IPS-NIHi11 (cell line): ENCODE measurements around the gene JAGN1.
"Not testable (repeated sequence)": the region's sequence is repeated elsewhere in the genome, so short reads cannot be mapped to it uniquely, and the experiment has no call there.

Source experiments
- DNase-seq: peaks from one replicate; pipeline ENCODE4 v3.0.0; 2012; ENCODE audit warnings: mixed read lengths, low spot score

The JAGN1 gene

GRCh38 chr3:9918261-9919038, 28.0 kb downstream of the JAGN1 start:
- no peak for DNase-seq

- no peak for DNase-seq
Measured at GRCh38 chr3:9928158-9928557, 37.7 kb downstream of the JAGN1 start.

- DNase-seq: no peak
Measured at GRCh38 chr3:9930804-9931418, 40.5 kb downstream of the JAGN1 start.

DNA sequence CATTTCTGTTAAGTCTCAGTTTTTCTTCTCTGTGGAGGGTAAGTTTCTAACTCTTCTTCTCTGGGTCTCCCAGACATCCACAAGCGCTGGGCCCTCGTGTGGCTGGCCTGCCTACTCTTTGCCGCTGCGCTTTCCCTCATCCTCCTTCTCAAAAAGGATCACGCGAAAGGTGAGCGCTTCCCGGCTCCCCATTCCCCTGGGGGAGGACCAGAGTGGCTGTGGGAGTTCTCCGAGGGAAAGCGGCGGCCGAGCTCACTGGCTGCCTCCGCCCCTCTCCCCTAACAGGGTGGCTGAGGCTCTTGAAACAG, 42.1 kb downstream of the JAGN1 start:
- DNase-seq: no peak

GRCh38 chr3:9932843-9933560, 42.6 kb downstream of the JAGN1 start:
- peak; percentile 85 for DNase-seq

DNA sequence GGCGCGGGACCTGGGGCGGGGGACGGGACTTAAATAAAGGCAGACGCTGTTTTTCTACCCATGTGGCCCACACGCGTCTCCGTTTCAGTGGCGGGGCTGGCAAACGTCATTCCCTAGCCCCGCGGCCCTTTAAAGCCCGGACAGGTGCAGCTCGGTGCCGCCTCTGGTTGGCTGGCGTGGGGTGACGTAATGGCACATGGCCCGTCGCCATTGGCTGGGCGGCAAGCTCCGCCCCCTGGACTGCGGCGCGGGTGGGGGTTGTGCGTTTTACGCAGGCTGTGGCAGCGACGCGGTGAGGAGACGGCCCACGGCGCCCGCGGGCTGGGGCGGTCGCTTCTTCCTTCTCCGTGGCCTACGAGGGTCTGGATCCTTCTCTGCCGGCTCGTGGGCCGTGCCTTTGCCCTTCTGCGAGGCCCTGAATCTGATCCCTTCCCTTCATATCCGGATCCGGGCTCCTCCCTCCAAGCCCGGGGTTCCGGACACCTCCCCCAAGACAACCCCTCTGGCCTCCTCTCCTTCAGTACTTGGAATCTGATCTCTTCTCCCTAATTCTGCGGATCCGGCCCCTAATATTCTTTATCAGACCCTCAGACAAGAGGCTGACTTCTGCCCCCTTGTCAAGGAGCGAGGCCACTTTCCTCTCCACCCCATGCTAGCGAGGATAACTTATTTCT, 43.3 kb downstream of the JAGN1 start, which contains the start of gene CRELD1:
CRELD1 (plus strand) TSS at position 274 of the 674 bp plus-strand sequence. CDS start 605 bp downstream, outside the sequence.
- DNase-seq: peak; percentile 93

- DNase-seq: peak; percentile 23
Measured at GRCh38 chr3:9934235-9934621, 43.8 kb downstream of the JAGN1 start.

GRCh38 chr3:9934993-9935392, 44.6 kb downstream of the JAGN1 start:
- DNase-seq: no peak

DNA sequence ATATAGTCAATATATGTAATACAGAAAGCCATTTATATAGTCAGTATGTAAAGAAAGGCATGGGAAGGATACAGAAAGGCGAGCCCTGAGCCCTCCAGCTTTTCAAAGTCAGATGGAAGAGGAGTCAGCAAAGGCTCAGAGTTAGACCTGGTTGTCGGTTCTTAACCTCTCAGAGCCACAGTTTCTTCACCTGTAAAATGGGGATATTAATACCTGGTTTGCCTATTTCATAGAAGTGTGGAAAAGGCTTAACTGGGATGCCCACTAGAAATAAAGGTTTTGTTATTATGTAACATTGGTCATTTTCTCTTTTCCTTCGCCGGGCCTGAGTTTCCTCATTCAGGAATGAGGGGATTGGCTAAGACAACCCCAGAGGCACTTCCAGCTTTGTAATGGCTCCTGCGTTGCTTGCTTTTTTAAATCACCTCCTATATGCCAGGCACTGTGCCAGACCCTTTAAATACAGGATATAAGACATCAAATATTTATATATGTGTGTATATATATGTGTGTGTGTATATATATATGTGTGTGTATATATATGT, 45.6 kb downstream of the JAGN1 start:
- no peak for DNase-seq

DNA sequence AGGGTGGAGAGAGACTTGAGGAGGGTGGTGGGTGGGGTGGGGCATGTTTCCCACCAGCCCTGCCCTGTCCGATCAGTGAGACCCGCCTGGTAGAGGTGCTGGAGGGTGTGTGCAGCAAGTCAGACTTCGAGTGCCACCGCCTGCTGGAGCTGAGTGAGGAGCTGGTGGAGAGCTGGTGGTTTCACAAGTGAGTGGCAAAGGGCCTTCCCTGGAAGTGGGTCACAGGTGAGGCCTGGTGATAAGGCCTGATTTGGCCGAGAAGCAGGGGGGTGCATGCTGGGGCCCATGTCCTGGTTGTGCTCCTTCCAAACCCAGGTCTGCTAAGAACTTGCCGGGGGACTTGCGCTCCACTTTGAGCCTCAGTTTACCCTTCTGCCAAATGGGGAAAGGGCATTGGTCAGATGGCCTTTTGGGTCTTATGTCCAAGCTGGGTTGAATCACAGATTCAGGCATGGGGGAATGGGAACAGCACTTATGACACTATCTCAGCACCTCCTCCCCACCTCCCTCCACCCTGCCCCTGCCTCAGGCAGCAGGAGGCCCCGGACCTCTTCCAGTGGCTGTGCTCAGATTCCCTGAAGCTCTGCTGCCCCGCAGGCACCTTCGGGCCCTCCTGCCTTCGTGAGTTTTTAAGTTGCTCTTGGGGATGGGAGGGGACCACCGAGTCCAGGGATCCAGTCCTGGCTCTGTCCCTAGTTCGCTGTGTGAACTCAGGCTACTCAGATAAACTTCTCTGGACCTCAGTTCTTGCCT, 47.3 kb downstream of the JAGN1 start:
- DNase-seq: no peak

GRCh38 chr3:9938966-9939365, 48.6 kb downstream of the JAGN1 start:
- DNase-seq: no peak

GRCh38 chr3:9939906-9940305, 49.5 kb downstream of the JAGN1 start:
- not testable (repeated sequence) for DNase-seq

DNA sequence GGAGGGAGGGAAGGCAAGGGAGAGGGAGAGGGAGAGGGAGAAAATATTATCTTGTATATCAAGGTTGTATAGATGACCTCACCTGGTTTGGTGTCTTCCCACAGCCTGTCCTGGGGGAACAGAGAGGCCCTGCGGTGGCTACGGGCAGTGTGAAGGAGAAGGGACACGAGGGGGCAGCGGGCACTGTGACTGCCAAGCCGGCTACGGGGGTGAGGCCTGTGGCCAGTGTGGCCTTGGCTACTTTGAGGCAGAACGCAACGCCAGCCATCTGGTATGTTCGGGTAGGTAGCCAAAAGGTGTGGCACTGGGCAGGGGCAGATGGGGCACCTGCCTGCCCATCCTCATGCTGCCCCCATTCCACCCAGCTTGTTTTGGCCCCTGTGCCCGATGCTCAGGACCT, 50.3 kb downstream of the JAGN1 start:
- no peak for DNase-seq

GRCh38 chr3:9942164-9942563, 51.8 kb downstream of the JAGN1 start:
- DNase-seq: no peak

DNA sequence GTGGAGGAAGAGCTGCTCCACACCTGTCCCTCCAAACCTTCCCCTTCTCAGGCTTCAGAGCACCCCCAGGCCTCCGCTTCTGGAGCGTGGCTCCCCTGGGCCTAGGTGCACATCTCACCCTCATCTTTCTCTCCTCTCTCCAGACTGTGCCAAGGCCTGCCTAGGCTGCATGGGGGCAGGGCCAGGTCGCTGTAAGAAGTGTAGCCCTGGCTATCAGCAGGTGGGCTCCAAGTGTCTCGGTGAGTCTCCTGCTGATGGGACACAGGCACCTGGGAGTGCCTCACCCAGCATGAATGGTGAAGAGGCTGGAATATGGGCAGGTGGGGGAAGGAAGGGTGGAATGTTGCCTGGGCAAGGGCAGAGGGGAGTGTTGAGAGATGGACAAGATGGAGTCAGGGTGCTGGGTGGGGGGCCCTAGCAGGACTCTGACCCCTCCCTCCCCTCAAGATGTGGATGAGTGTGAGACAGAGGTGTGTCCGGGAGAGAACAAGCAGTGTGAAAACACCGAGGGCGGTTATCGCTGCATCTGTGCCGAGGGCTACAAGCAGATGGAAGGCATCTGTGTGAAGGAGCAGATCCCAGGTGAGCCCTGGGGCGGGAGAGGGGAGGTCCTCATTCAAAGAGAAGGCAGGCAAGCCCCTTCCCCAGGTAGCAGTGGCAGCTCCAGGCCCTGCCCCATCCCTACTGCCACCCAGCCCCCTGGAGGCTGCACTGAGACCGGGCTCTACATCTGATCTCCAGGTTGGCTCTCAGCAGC, 52.7 kb downstream of the JAGN1 start:
- DNase-seq: no peak
